WTC11 (cell line): ENCODE results near the gene FHOD1. TPM values are rescaled to one million over a fixed set of nuclear protein-coding genes. Genes with fewer than 3 reads are reported as not detected.
A peak's percentile ranks its signal among the peaks of the same experiment; 100 is the strongest.

Source experiments
- ATAC-seq: fragments of 200-7000 bp; cut with Tn5 transposase; 2 replicates; pipeline ENCODE4 v1.10.0; 2021; ENCODE audit warnings: mild to moderate bottlenecking, moderate library complexity
- CTCF ChIA-PET: fragments of 300-600 bp; sonication (Branson Sonifier 250); formaldehyde crosslinking; loops from one replicate; lab custom pipeline; 2021; ENCODE audit warnings: antibody characterized with exemption; lab: Charles Lee
- POLR2A ChIA-PET: fragments of 350-600 bp; sonication (Branson Sonifier 250); formaldehyde crosslinking; loops from one replicate; lab custom pipeline; 2021; ENCODE audit warnings: antibody characterized with exemption; lab: Charles Lee
- DNase-seq: peaks from one replicate; pipeline ENCODE4 v3.0.0; 2021; ENCODE audit warnings: low spot score
- H3K27ac Mint-ChIP-seq: 2 replicates; pipeline ENCODE4 v1.8.0; 2021; ENCODE audit warnings: mixed read lengths
- H3K27me3 Mint-ChIP-seq: 2 replicates; pipeline ENCODE4 v1.8.0; 2021; ENCODE audit warnings: low read depth, mild to moderate bottlenecking, moderate library complexity, mixed read lengths
- H3K36me3 Mint-ChIP-seq: 2 replicates; pipeline ENCODE4 v1.8.0; 2021; ENCODE audit warnings: mixed read lengths
- H3K4me1 Mint-ChIP-seq: 2 replicates; pipeline ENCODE4 v1.8.0; 2022; ENCODE audit warnings: mixed read lengths
- H3K4me3 Mint-ChIP-seq: 2 replicates; pipeline ENCODE4 v1.8.0; 2021; ENCODE audit warnings: mild to moderate bottlenecking, moderate library complexity, mixed read lengths
- H3K9me3 Mint-ChIP-seq: 2 replicates; pipeline ENCODE4 v1.8.0; 2021; ENCODE audit warnings: mixed read lengths
- ATF6 ChIP-seq: sonication (generic); formaldehyde crosslinking; IDR thresholded peaks from 2 replicates; pipeline ENCODE4 v1.8.1; 2023; ENCODE audit warnings: mild to moderate bottlenecking, missing genetic modification reagents
- CBFB ChIP-seq: sonication (generic); formaldehyde crosslinking; IDR thresholded peaks from 2 replicates; pipeline ENCODE4 v1.8.1; 2022; ENCODE audit warnings: mild to moderate bottlenecking, low read depth, missing genetic modification reagents
- E2F5 ChIP-seq: sonication (generic); formaldehyde crosslinking; IDR thresholded peaks from 2 replicates; pipeline ENCODE4 v1.8.1; 2022; ENCODE audit warnings: mild to moderate bottlenecking, moderate library complexity, missing genetic modification reagents
- ERG ChIP-seq: fragments of 250-450 bp; sonication (Bioruptor Pico); IDR thresholded peaks from 2 replicates; pipeline ENCODE4 v1.8.0; 2021; ENCODE audit warnings: mild to moderate bottlenecking
- NFYB ChIP-seq: sonication (generic); formaldehyde crosslinking; conservative IDR thresholded peaks from 2 replicates; pipeline ENCODE4 v1.8.0; 2022; ENCODE audit warnings: low read depth, missing genetic modification reagents
- PRDM15 ChIP-seq: sonication (generic); formaldehyde crosslinking; IDR thresholded peaks from 2 replicates; pipeline ENCODE4 v1.8.0; 2022; ENCODE audit warnings: missing genetic modification reagents
- SMAD4 ChIP-seq: sonication (generic); formaldehyde crosslinking; IDR thresholded peaks from 2 replicates; pipeline ENCODE4 v1.8.0; 2022; ENCODE audit warnings: mild to moderate bottlenecking, missing genetic modification reagents
- SP1 ChIP-seq: sonication (generic); formaldehyde crosslinking; conservative IDR thresholded peaks from 2 replicates; pipeline ENCODE4 v1.8.1; 2022; ENCODE audit warnings: missing genetic modification reagents
- TCF7 ChIP-seq: sonication (generic); formaldehyde crosslinking; IDR thresholded peaks from 2 replicates; pipeline ENCODE4 v1.8.0; 2022; ENCODE audit warnings: mild to moderate bottlenecking, low read depth, missing genetic modification reagents, moderate library complexity
- TEAD1 ChIP-seq: sonication (generic); formaldehyde crosslinking; IDR thresholded peaks from 2 replicates; pipeline ENCODE4 v1.8.0; 2022; ENCODE audit warnings: mild to moderate bottlenecking, missing genetic modification reagents
- ZBTB21 ChIP-seq: sonication (generic); formaldehyde crosslinking; IDR thresholded peaks from 2 replicates; pipeline ENCODE4 v1.8.1; 2023; ENCODE audit warnings: mild to moderate bottlenecking, missing genetic modification reagents, borderline replicate concordance
- ZNF263 ChIP-seq: sonication (generic); formaldehyde crosslinking; IDR thresholded peaks from 2 replicates; pipeline ENCODE4 v1.8.1; 2022; ENCODE audit warnings: low read depth, mild to moderate bottlenecking, moderate library complexity, missing genetic modification reagents
- ZNF281 ChIP-seq: sonication (generic); formaldehyde crosslinking; IDR thresholded peaks from 2 replicates; pipeline ENCODE4 v1.8.0; 2023; ENCODE audit warnings: mild to moderate bottlenecking, missing genetic modification reagents
- ZNF317 ChIP-seq: sonication (generic); formaldehyde crosslinking; IDR thresholded peaks from 2 replicates; pipeline ENCODE4 v1.8.1; 2023; ENCODE audit warnings: low read depth, mild to moderate bottlenecking, moderate library complexity, missing genetic modification reagents, borderline replicate concordance
- ZNF416 ChIP-seq: fragments of 250-450 bp; sonication (Bioruptor Pico); IDR thresholded peaks from 2 replicates; pipeline ENCODE4 v1.9.0; 2021; ENCODE audit warnings: mild to moderate bottlenecking, inconsistent platforms
- ZSCAN18 ChIP-seq: fragments of 250-450 bp; sonication (Bioruptor Pico); IDR thresholded peaks from 2 replicates; pipeline ENCODE4 v2.1.2; 2022; ENCODE audit warnings: mild to moderate bottlenecking, moderate library complexity
- total RNA-seq: library from RNA; stranded (reverse); gene quantifications from 3 replicates; pipeline ENCODE4 v1.2.3, GENCODE V29; 2021

Gene FHOD1
- total RNA-seq, 1 experiment from 2014 or later = 81.3 TPM

- Mint-ChIP-seq H3K27me3 (peaks cover 29% of the 10 kb centered on the region), H3K27ac (no peak overlapping the region), H3K9me3 (no peaks in the 10 kb centered on the region), H3K36me3 (peaks cover 5% of the 10 kb centered on the region; the same call in 1 of the 2 replicates), H3K4me1 (peaks cover 40% of the 10 kb centered on the region), H3K4me3 (no peak overlapping the region)
- ChIA-PET CTCF (interaction anchor here (1.7 to 1.8 kb wide), 2 partner anchors 10 to 34 kb away, joined by 8 to 9 read pairs; partner anchors contain the start of gene ELMO3), POLR2A (no interaction called here)
- ATAC-seq (no peak), DNase-seq (peak; percentile 9)
- TF ChIP-seq TCF7 (CRISPR knock-in tag) (no peak), ZBTB21 (CRISPR knock-in tag) (no peak), SMAD4 (CRISPR knock-in tag) (no peak), ZNF281 (no peak), CBFB (CRISPR knock-in tag) (no peak), ZSCAN18 (no peak)
Measured at GRCh38 chr16:67188798-67189197, 58.5 kb downstream of the FHOD1 start.

GRCh38 chr16:67188323-67188722 lies 59.0 kb downstream of the FHOD1 start:
- CTCF ChIA-PET = no interaction called here
- ATAC-seq = no peak
- POLR2A ChIA-PET = no interaction called here
- Mint-ChIP-seq H3K9me3 (no peaks in the 10 kb centered on the region), H3K4me1 (peaks cover 37% of the 10 kb centered on the region), H3K27ac (no peak overlapping the region), H3K36me3 (peaks cover 5% of the 10 kb centered on the region; the same call in 1 of the 2 replicates), H3K27me3 (peaks cover 29% of the 10 kb centered on the region), H3K4me3 (no peak overlapping the region)
- TF ChIP-seq ATF6 = no peak
- DNase-seq = no peak

GRCh38 chr16:67187175-67187890 lies 59.9 kb downstream of the FHOD1 start:
- DNase-seq (no peak), ATAC-seq (no peak)
- H3K36me3 Mint-ChIP-seq = no peaks in the 10 kb centered on the region
- no peak overlapping the region for H3K27ac Mint-ChIP-seq
- no peaks in the 10 kb centered on the region for H3K9me3 Mint-ChIP-seq
- H3K27me3 Mint-ChIP-seq = peaks cover 29% of the 10 kb centered on the region
- H3K4me1 Mint-ChIP-seq = peaks cover 29% of the 10 kb centered on the region
- ChIA-PET CTCF (interaction anchor here (0.7 to 3.8 kb wide), 4 partner anchors 11 to 169 kb away, joined by 3 to 88 read pairs (median 40); partner anchors contain the start of genes FBXL8, HSF4, NOL3 and TRADD), POLR2A (interaction anchor here (0.6 kb wide), 1 partner anchor 259 kb away, joined by 3 read pairs; no protein-coding TSS in a partner anchor)
- H3K4me3 Mint-ChIP-seq = no peak overlapping the region
- TF ChIP-seq ZSCAN18 = no peak
- no peak for TF ChIP-seq E2F5 (CRISPR knock-in tag)
- TF ChIP-seq NFYB (CRISPR knock-in tag) = no peak
- TF ChIP-seq ZNF317 (CRISPR knock-in tag) = no peak
- no peak for TF ChIP-seq ZNF416 (CRISPR knock-in tag)
- TF ChIP-seq SP1 (CRISPR knock-in tag) = no peak
- no peak for TF ChIP-seq PRDM15 (CRISPR knock-in tag)
- TF ChIP-seq TEAD1 (CRISPR knock-in tag) = no peak
- no peak for TF ChIP-seq ZNF263 (CRISPR knock-in tag)
- TF ChIP-seq ERG (CRISPR knock-in tag) = no peak
